ENCODE data around the gene OR4M1.
"Not testable (repeated sequence)": the region's sequence is repeated elsewhere in the genome, so short reads cannot be mapped to it uniquely, and the experiment has no call there.

OR4M1 gene

DNA sequence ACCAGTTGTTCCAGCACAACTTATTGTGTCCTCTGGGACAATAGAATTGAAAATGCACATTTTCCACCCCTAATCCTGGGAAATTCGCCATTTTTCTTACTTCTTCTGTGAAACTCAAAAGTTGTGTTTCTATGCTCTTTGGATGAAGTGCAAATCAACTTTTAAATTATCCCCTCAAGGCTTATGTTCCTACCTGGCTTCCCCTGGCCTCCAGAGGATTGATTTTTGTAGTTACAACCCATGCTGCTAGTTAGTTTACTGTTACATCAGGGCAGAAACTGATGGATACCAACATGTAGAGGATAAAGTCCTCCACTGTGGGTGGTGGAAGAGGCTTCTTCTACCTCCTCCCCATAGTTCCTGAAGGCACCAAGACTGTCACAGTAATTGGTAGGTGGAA, at the start of gene OR4M1:
Gene OR4M1, plus strand, starts transcription at position 301 of the 400 bp plus-strand sequence. CDS start 6,819 bp downstream, outside the sequence.
- DNase-seq: not testable (repeated sequence)

GRCh38 chr14:19729359-19729758, 43.9 kb upstream of the OR4M1 start:
- DNase-seq: no peak

DNA sequence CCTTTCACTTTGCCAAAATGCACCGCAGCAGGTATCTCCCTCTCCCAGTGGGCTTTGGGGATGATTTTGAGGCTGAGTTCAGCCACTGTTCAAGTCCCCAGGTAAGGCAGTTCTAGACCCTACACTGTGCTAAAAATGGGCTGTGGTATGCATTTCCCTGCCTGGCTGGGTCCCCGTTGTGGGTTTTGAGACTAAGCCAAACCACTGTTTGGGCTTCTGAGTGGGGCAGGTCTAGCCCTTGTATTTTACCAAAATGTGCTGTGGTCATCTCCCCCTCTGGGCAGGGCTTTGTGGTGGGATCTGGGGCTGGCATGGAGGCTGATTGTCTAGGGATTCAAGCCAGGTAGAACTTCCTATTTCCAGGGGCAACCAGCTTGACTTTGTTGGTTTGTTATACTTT, 43.5 kb upstream of the OR4M1 start:
- DNase-seq: no peak

DNA sequence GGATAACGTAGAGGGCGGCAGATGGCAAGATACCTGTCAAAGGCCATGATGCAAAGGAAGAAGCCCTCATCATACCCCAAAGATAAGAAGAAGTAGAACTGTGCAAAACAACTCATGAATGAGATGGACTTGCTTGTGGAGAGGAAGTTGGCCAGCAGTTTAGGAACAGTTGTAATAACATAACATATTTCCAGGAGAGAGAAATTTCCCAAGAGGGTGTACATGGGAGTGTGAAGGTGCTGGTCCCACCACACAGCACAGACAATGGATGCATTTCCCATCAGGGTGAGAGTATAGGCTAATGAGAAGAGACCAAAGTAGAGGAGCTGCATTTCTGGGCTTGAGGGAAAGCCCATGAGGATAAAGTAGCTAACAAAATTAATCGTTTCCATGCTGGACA, 39.4 kb upstream of the OR4M1 start:
- not testable (repeated sequence) for DNase-seq

DNA sequence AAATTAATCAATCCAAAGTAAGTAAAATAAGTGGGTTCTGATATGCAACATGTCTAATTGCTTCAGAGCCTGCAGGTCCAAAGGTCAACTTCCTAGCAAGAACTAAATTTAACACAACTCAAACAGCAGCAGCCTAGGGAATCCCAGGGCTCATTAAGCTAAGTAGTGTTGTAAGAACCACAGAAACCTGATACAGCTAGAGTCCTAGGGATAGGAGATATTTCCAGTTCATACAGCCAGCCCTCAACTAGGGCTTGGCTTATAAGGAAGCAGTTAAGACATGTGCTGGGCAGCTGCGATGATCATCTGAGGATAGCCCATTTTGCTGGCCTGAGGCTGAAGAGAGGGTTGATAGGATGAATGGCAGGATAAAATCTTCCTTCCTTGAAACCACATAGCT, 30.0 kb upstream of the OR4M1 start, which contains the start of gene OR4Q3:
Gene OR4Q3, plus strand, starts transcription at position 316 of the 400 bp plus-strand sequence.
- DNase-seq: no peak

- not testable (repeated sequence) for DNase-seq
Observed at GRCh38 chr14:19752316-19752715, 21.0 kb upstream of the OR4M1 start.

DNA sequence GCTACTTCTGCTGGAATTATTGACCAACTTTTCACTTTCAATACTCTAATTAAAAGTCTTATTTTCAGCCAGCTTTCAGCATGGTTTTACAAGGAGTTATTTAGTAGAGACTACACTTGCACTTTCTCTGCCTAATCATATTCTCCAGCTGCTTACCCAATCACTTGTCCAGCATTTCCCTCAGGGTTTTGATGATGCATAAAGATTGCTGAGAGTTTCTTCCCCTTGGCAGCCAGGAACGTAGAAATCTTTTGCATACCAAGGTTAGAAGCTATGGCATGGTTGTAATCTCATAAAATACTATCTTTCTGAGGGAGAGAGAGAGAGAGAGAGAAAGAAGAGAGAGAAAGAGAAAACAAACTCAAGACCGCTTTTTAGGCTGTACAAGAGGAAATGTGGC, 19.1 kb upstream of the OR4M1 start:
- no peak for DNase-seq

GRCh38 chr14:19771491-19771890, 1.8 kb upstream of the OR4M1 start:
- DNase-seq: not testable (repeated sequence)

DNA sequence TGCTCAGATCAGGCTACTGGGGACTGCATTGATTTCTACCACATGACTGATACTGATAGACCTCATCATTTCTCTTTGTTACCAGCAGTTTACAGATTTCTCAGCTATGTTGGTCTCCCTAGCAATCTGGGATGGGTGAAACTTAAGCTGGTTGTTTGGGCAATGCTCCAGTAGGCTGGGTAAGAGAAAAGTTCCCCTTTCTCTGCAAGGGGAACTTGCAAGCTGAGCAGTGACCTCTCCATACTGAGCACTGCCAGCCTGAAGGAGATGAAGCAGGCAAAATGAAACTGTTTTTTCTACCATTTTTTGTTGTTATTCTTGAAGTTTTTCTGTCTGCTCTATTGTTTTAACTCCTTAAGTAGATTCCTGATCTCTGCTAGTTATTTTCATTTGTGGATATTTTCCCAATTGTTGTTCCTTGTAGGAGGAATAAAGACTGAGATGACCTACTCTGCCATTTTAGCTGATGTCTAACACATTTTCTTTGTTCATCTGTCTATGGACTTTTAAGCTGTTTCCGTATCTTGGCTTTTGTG, 1.3 kb upstream of the OR4M1 start:
- no peak for DNase-seq

- not testable (repeated sequence) for DNase-seq
Observed at GRCh38 chr14:19772454-19772853, 850 bp upstream of the OR4M1 start.

DNA sequence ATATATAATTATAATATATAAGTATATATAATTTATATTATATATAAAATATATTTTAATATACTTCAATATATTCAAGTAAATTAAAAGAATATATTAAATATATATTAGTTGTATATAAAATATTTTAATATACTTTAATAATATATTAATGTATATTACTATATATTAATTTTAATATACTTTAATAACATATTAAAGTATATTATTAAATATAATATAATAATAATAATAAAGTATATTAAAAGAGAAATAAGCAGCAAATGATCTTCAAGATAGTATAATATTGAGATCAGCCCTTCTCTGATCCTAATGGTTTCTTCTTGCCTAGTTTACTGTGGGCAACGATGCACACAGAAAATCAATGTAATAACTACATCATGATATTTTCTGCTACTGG, 2.3 kb downstream of the OR4M1 start:
- DNase-seq: no peak

GRCh38 chr14:19785848-19786247, 12.5 kb downstream of the OR4M1 start:
- DNase-seq: not testable (repeated sequence)

DNA sequence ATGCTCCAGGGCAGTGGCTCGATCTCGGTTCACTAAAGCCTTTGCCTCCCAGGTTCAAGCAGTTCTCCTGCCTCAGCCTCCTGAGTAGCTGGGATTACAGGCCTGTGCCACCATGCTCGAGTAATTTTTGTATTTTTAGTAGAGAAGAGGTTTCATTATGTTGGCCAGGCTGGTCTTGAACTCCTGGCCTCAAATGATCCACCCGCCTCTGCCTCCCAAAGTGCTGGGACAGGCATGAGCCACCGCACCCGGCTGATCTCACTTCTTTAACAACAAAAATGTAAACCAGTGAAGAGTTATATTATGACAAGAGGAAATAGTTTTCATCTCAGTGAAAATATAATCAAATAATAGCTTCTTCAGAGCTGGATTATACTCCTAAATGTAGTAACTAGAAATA, 14.0 kb downstream of the OR4M1 start:
- DNase-seq: not testable (repeated sequence)

- not testable (repeated sequence) for DNase-seq
Observed at GRCh38 chr14:19788150-19788549, 14.8 kb downstream of the OR4M1 start.

- not testable (repeated sequence) for DNase-seq
Observed at GRCh38 chr14:19796520-19797108, 23.3 kb downstream of the OR4M1 start.

DNA sequence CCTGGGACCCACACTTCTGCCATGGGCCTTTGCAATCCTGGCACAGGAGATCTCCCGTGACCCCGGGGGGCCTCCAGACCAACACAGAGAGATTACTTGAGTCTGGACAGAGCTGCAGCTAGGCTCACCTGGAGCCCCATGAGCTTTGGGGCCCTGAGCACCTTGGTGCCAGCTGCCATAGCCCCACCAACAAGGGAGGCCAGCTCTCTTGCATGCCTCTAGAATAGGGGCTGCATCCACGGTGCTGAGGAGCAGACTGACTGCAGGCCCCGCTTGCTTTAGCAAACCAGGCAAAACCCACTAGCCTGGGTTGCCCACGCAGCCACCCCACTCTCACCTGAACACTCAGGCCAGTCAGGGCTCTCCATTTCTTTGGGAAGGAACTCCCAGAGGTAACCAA, 26.6 kb downstream of the OR4M1 start:
- no peak for DNase-seq

DNA sequence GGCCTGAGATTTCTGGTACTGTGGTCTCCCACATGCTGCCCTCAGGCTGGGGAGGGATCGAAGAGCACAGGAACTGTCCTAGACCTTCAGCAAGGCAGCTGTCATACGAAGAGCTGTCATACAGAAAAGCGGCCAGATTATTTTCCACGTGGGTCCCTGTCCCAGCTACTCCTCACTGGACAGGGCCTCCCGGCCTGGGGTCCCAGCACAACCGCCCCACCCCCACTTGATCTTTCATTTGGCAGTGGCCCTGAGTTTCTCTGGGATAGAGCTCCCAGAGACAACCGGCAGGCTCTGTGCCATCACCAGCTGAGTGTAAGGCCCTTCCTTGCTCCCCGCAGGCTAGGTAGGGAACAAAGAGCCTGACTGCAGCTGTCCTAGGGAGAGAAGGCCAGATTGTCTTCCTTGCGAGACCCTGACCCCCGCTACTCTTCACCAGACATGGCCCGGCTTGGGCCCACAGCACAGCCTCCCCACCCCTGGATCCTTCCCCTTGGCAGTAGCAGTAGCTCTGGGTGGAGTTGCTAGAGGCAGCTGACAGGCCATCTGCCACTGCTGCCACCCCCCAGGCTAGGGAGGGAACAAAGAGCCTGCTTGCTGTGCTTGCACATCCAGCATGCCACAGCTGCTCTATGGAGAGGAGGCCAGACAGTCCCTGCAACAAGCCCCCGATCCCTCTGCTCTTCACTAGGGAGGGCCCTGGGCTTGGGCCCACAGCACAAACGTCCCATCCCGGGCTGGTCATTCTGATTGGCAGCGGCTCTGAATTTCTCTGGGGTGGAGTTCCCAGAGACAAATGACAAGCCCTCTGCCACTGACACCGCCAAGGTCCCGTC, 27.2 kb downstream of the OR4M1 start:
- DNase-seq: no peak

GRCh38 chr14:19801118-19801464, 27.8 kb downstream of the OR4M1 start:
- no peak for DNase-seq

DNA sequence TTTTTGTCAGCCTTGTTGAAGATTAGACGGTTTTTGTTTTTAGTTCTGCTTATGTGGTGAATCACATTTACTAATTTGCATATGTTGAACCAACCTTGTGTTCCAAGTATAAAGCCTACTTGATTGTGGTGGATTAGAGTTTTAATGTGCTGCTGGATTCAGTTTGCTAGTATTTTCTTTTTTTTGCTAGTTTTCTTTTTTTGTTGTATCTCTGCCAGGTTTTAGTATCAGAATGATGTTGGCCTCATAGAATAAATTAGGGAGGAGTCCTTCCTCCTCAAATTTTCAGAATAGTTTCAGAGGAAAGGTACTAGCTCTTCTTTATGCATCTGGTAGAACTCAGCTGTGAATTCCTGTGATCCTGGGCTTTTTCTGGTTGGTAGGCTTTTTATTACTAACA, 30.2 kb downstream of the OR4M1 start, which contains the start of gene OR4N2:
Gene OR4N2, plus strand, starts transcription at position 301 of the 400 bp plus-strand sequence. CDS start 23,679 bp downstream, outside the sequence.
- not testable (repeated sequence) for DNase-seq

GRCh38 chr14:19813171-19813920, 40.0 kb downstream of the OR4M1 start:
- not testable (repeated sequence) for DNase-seq

DNA sequence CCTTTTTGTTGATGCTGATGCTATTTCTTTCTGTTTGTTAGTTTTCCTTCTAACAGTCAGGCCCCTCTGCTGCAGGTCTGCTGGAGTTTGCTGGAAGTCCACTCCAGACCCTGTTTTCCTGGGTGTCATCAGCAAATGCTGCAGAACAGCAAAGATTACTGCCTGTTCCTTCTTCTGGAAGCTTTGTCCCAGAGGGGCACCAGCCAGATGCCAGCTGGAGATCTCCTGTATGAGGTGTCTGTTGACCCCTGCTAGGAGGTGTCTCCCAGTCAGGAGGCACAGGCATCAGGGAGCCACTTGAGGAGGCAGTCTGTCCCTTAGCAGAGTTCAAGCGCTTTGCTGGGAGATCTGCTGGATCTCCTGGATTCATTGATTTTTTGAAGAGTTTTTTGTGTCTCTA, 46.6 kb downstream of the OR4M1 start:
- not testable (repeated sequence) for DNase-seq

GRCh38 chr14:19821016-19821415, 47.7 kb downstream of the OR4M1 start:
- not testable (repeated sequence) for DNase-seq

DNA sequence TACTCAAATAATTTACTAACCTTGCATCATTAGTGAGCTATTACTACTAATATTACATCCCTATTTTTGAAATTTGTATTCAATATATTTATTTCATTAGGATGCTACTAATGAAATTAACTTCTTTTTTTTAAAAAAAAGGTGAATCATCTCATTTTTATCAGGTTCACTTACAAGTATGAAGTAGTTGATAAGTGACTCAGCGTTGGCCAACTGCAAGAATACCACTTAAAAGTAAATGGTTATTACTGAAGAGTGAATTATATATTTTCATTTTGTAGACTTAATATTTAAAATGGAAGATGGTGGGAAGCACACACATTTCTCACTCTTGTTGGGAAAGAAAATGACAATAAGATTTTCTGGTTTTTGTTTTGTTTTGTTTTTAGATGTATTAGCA, 49.9 kb downstream of the OR4M1 start:
- DNase-seq: no peak

Measured in hematopoietic multipotent progenitor cell treated with erythropoietin and hydrocortisone succinate and interleukin-3 and kit ligand, for 4 days (in vitro differentiated cells).